ENCODE measurements around the gene SLC36A1.

- no peak for TF ChIP-seq CTCF (conservative IDR thresholded peaks at IDR 0.05)
- no peak for TF ChIP-seq EZH2 (IDR thresholded peaks at IDR 0.05; ENCODE audit: low read depth)
These were observed 4.5 kb downstream of the SLC36A1 start for GRCh38 chr5:151451626-151452520.
